GM21825 (cell line): ENCODE measurements around the gene CARM1.
"Not testable (repeated sequence)": the region's sequence is repeated elsewhere in the genome, so short reads cannot be mapped to it uniquely, and the experiment has no call there.

Source experiments
- ATAC-seq: cut with Tn5 transposase; IDR thresholded peaks from one replicate; pipeline ENCODE4 v1.9.1; 2021; ENCODE audit warnings: mild to moderate bottlenecking, moderate library complexity; ENCODE audit not compliant: unreplicated experiment

CARM1 gene

DNA sequence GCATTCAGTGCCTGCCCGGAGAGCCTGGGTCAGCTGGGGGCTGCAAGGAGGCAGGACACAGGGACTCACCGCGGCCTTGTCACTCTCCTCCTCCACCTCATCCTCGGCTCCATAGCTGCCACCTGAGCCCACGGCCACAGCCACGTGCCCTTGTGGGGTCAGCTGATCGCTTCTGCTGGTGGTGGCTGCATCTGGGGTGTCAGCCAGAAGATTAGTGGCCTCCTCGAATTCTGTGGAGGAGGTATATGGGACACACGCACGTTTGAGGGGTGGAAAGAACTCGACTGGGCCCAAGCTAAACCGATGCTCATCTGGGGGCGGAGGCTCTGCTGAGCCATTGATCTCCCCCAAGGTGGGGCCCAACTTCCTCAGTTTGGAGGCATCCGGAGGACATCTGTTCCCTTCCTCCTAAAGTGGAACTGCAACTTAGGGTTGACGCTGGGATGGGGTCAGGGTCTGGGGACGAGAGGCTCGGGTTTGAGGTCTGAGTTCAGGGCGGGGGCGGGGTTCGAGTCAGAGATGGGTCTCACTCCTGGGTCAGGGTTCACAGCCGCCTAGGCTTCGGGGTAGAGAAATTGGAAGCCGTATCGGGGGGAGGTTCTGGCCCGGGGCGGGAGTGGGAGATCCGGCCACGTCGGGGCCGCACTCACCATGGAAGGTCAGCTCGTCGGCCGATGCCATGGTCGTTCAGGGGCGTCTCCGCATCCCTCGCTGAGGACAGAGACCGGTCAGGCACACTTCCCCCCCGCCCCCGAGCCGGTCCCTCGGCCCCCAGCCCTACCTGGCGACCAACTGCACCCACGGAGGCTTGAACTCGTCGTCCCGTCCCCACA lies 56.6 kb downstream of the CARM1 start:
- peak; percentile 10 for ATAC-seq

- ATAC-seq = peak; percentile 54
Observed at GRCh38 chr19:10928563-10929401, 57.4 kb downstream of the CARM1 start, which contains the start of the genes TIMM29 and YIPF2. TSS of gene TIMM29 (plus strand) at chr19:10928811. CDS start at chr19:10928823, 12 bp downstream. TSS of gene YIPF2 (minus strand) at chr19:10928639. CDS start at chr19:10928410, 229 bp downstream.

- ATAC-seq = no peak
Observed at GRCh38 chr19:10929402-10929794, 58.0 kb downstream of the CARM1 start.

DNA sequence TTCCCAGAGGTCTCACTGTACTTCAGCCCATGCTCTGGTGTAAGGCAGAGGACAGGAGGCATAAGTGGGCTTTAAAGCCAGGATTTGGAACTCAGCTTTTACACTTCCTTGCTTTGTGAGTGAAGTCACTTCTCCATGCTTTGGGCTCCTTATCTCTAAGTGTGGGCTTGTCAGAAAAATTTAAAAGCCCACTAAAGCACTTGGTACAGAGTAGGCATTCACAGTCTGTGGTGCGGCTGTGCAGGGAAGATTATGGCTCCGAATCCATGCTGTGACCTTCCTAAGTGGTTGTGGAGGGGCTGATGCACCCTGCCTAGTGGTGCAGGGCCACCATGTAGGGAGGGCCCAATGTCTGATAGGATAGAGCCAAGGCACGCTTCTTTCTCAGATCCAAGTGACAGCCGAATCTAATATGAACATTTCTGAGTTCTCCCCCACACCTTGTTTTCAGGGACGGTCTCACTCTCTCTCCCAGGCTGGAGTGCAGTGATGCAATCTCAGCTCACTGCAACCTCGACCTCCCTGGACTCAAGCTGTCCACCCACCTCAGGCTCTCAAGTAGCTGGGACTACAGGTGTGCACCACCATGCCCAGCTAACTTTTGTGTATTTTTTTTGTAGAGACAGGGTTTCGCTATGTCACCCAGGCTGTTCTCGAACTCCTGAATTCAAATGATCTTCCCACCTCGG lies 64.2 kb downstream of the CARM1 start:
- no peak for ATAC-seq

GRCh38 chr19:10936661-10937084 lies 65.3 kb downstream of the CARM1 start:
- no peak for ATAC-seq

GRCh38 chr19:10941649-10942048 lies 70.3 kb downstream of the CARM1 start:
- not testable (repeated sequence) for ATAC-seq

- ATAC-seq = not testable (repeated sequence)
Observed at GRCh38 chr19:10943412-10943811, 72.1 kb downstream of the CARM1 start.

DNA sequence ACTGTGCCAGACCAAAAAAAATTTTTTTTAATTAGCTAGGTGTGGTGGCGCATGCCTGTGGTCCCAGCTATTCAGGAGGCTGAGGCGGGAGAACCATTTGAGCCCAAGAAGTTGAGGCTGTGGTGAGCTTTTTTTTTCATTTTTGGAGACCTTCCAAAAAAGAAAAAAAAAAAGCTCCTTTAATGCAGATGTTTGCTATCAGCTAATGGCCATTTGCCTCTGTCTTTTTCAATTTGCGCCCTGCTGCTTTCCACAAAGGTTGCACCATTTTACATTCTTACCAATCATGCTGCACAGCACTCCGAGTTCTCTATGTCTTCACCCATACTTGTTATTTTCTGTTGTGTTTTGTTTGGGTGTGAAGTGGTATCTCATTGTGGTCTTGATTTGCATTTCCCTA lies 73.9 kb downstream of the CARM1 start:
- ATAC-seq = no peak

DNA sequence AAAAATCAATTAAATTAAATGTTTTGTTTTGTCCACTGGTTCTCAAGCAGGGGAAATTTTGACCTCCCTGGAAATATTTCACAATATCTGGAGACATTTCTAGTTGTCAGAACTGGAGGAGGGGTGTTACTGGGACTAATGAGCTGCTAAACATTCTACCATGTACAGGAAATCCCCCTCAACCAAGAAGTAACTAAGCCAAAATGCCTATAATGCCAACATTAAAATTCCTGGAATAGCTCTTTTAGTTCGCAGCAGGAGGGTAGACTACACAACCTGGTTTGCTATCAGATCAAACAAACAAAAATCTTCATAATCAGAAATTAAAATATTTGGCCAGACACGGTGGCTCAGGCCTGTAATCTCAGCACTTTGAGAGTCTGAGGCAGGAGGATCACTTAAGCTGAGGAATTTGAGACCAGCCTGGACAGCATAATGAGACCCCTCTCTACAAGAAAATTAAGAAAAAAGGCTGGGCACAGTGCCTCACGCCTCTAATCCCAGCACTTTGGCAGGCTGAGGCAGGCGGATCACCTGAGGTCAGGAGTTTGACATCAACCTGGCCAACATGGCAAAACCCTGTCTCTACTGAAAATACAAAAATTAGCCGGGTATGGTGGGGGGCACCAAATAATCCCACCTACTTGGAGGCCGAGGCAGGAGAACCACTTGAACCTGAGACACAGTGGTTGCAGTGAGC lies 75.8 kb downstream of the CARM1 start:
- no peak for ATAC-seq

- no peak for ATAC-seq
Observed at GRCh38 chr19:10952809-10953208, 81.5 kb downstream of the CARM1 start.

DNA sequence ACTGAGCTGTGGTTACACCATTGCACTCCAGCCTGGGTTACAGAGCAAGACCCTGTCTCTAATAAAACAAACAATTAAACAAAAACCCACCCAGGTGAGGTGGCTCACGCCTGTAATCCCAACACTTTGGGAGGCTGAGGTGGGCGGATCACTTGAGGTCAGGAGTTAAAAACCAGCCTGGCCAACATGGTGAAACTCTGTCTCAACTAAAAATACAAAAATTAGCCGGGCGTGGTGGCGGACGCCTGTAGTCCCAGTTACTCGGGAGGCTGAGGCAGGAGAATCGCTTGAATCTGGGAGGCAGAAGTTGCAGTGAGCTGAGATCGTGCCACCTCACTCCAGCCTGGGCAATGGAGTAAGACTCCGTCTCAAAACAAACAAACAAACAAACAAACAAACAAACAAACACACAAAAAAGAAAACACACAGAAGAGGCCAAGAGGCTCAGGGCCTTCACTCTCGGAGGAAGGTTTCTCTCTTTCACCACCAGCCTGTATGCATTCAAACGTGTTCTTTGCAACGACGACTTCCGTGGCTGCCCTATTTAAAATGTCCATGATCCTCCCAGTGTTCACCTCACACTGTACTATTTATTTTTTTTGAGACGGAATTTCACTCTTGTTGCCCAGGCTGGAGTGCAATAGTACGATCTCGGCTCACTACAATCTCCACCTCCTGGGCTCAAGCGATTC lies 88.1 kb downstream of the CARM1 start:
- not testable (repeated sequence) for ATAC-seq

GRCh38 chr19:10960314-10961072 lies 89.1 kb downstream of the CARM1 start, which contains the start of gene SMARCA4:
TSS of gene SMARCA4 (plus strand) at chr19:10961030. CDS start at chr19:10984152, 23,122 bp downstream.
- peak; percentile 61 for ATAC-seq

- ATAC-seq = peak; percentile 34
Observed at GRCh38 chr19:10961073-10961860, 89.9 kb downstream of the CARM1 start.

DNA sequence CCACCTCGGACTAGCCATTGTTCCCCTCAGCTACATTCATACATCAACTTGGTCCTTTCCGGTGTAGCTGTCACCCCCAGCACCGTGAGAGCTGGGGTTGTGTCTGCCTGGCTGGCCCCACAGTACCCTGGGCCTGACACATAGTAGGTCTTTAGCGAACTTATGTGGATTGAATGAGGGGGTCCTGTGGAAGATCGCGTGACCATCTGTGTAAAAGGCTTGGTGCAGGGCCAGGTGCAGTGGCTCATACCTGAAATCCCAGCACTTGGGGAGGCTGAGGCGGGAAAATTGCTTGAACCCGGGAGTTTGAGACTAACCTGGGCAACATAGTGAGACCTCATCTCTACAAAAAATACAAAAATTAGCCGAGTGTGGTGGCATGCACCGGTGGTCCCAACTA lies 91.5 kb downstream of the CARM1 start:
- no peak for ATAC-seq

GRCh38 chr19:10963865-10964264 lies 92.5 kb downstream of the CARM1 start:
- no peak for ATAC-seq

GRCh38 chr19:10964903-10965302 lies 93.5 kb downstream of the CARM1 start:
- no peak for ATAC-seq

DNA sequence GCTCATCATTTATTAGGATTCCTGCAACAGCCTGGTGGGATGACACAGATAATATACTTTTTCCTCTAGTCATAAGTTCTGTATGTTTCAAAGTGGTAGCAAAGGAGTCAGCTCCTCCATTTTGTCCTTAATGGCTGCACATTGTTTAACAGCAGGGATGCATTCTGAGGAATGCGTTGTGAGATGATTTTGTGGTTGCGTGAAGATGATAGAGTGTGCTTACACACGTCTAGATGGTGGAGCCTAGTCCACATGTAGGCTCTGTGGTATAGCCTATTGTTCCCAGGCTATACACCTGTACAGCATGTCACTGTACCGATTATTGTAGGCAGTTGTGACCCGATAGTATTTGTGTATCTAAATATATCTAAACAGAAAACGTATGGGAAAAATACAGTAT lies 94.0 kb downstream of the CARM1 start:
- ATAC-seq = no peak

DNA sequence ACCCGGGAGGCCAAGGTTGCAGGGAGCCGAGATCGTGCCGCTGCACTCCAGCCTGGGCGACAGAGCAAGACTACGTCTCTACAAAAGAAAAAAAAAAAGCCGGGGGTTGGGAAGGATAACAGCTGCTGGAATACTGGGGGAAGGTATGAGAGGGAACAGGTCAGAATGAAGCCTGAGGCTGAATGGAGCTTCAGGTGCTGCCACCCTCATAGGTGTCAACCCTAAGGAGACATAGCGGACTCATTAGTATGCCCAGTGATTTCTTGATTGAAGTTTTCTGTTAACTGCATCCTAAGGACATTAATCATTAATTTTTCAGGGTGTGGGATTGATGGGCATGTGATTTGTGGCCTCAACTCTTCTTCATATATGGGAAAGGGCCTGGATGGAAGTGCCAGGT lies 95.5 kb downstream of the CARM1 start:
- ATAC-seq = no peak
